Natural killer cell (primary cell): ENCODE measurements around the gene SPOCK3. TPM values are rescaled to one million over a fixed set of nuclear protein-coding genes. Genes with fewer than 3 reads are reported as not detected.

ENCODE experiments used
- ATAC-seq, 3 donors: fragments of 150-1000 bp in 2 of 3; fragments of 200-7000 bp in 1 of 3; cut with Tn5 transposase; 1 replicate in 1 of 3; 2 replicates in 2 of 3; pipeline ENCODE4 v1.10.0; 2021; ENCODE audit warnings: mild to moderate bottlenecking in 2 of 3, moderate library complexity in 2 of 3
- DNase-seq, 2 donors: peaks; one replicate each; pipeline versions ENCODE4 v3.0.0 to v3.0.0-alpha.2; 2013 to 2021; ENCODE audit warnings: mixed read lengths in 1 of 2
- H3K27ac ChIP-seq: one replicate; pipeline ENCODE4 v1.5.1; 2013; ENCODE audit warnings: mild to moderate bottlenecking, low read length
- H3K27me3 ChIP-seq: one replicate; pipeline ENCODE4 v1.6.1; 2013; ENCODE audit warnings: low read length; ENCODE audit not compliant: control insufficient read depth, insufficient read depth
- H3K36me3 ChIP-seq: one replicate; pipeline ENCODE4 v1.6.1; 2013; ENCODE audit warnings: low read length; ENCODE audit not compliant: control insufficient read depth, insufficient read depth
- H3K4me1 ChIP-seq: one replicate; pipeline ENCODE4 v1.6.1; 2013; ENCODE audit warnings: low read length; ENCODE audit not compliant: control insufficient read depth, insufficient read depth
- H3K4me3 ChIP-seq: one replicate; pipeline ENCODE4 v1.5.1; 2013; ENCODE audit warnings: low read length
- H3K9me3 ChIP-seq: one replicate; pipeline ENCODE4 v1.6.1; 2013; ENCODE audit warnings: low read length; ENCODE audit not compliant: control insufficient read depth, insufficient read depth
- H3K27ac Mint-ChIP-seq, 2 donors: one replicate each; pipeline ENCODE4 v1.8.0; 2022; ENCODE audit warnings: mild to moderate bottlenecking in 2 of 2, mixed read lengths in 2 of 2, moderate library complexity in 1 of 2
- H3K27me3 Mint-ChIP-seq, 2 donors: one replicate each; pipeline ENCODE4 v1.8.0; 2022; ENCODE audit warnings: low read depth in 2 of 2, mixed read lengths in 2 of 2
- H3K36me3 Mint-ChIP-seq: one replicate; pipeline ENCODE4 v1.8.0; 2022; ENCODE audit warnings: mixed read lengths
- H3K4me1 Mint-ChIP-seq, 2 donors: one replicate each; pipeline ENCODE4 v1.8.0; 2022; ENCODE audit warnings: mixed read lengths in 2 of 2
- H3K4me3 Mint-ChIP-seq: one replicate; pipeline ENCODE4 v1.8.0; 2022; ENCODE audit warnings: mild to moderate bottlenecking, moderate library complexity, mixed read lengths
- H3K9me3 Mint-ChIP-seq, 2 donors: one replicate each; pipeline ENCODE4 v1.8.0; 2022; ENCODE audit warnings: mixed read lengths in 2 of 2
- WGBS: methylation state at CpG from one replicate; pipeline ENCODE4 v1.1.7; 2013; ENCODE audit warnings: missing lambda C conversion rate; ENCODE audit not compliant: insufficient coverage; 5-methylcytosine and 5-hydroxymethylcytosine counted together
- intact Hi-C: fragments of 100-400 bp; cut with micrococcal nuclease; formaldehyde crosslinking; loops from one replicate; pipeline ENCODE4 v1.14.2; 2022
- total RNA-seq, 4 donors: library from RNA; stranded (reverse); fragments of 120-200 nt in 1 of 4; gene quantifications; one replicate each; pipeline versions ENCODE4 v1.2.3 to v1.2.4, GENCODE V29; 2013 to 2022
- TF ChIP-seq, protein P1 (sequence below): fragments of 200-600 bp; IDR thresholded peaks from one replicate; pipeline ENCODE4 v1.8.0; 2022; ENCODE audit warnings: antibody characterized with exemption

SPOCK3 gene
- total RNA-seq, 3 donors from 2014 or later (not counting 1 experiment from before 2014, with no cell fraction given) = not detected

DNA sequence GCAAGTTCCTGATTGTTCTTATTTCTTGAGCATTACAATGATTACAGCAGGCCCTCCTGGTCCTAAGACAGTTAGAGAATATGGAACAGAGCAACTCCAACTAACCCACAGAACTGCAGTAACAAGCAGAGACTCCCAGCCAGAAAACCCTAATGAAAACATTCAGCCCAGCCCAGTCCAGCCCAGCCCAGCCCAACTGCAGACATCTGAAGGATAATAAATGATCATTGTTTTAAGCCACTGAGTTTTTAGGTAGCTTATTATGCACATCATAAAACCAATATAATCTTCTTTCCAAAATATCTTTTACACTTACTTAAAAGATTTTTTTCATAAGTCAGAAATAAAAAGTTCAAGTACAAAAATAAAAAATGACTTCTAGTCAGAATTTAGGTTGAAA lies 51.3 kb downstream of the SPOCK3 start:
- Histone ChIP-seq H3K4me3 (no peak overlapping the region), H3K4me1 (no peaks in the 10 kb centered on the region), H3K27me3 (no peaks in the 10 kb centered on the region), H3K9me3 (peaks cover 2% of the 10 kb centered on the region), H3K27ac (no peak overlapping the region), H3K36me3 (no peaks in the 10 kb centered on the region)
- no peak for DNase-seq
- Mint-ChIP-seq H3K36me3 (no peaks in the 10 kb centered on the region), H3K9me3 (peaks cover 27 to 28% of the 10 kb centered on the region in 2 donors), H3K4me3 (no peak overlapping the region), H3K27ac (no peak overlapping the region), H3K27me3 (no peaks in the 10 kb centered on the region), H3K4me1 (no peaks in the 10 kb centered on the region)
- TF ChIP-seq, protein P1, sequence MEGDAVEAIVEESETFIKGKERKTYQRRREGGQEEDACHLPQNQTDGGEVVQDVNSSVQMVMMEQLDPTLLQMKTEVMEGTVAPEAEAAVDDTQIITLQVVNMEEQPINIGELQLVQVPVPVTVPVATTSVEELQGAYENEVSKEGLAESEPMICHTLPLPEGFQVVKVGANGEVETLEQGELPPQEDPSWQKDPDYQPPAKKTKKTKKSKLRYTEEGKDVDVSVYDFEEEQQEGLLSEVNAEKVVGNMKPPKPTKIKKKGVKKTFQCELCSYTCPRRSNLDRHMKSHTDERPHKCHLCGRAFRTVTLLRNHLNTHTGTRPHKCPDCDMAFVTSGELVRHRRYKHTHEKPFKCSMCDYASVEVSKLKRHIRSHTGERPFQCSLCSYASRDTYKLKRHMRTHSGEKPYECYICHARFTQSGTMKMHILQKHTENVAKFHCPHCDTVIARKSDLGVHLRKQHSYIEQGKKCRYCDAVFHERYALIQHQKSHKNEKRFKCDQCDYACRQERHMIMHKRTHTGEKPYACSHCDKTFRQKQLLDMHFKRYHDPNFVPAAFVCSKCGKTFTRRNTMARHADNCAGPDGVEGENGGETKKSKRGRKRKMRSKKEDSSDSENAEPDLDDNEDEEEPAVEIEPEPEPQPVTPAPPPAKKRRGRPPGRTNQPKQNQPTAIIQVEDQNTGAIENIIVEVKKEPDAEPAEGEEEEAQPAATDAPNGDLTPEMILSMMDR = no peak
- ATAC-seq = no peak
- intact Hi-C loops = no loop called here

DNA sequence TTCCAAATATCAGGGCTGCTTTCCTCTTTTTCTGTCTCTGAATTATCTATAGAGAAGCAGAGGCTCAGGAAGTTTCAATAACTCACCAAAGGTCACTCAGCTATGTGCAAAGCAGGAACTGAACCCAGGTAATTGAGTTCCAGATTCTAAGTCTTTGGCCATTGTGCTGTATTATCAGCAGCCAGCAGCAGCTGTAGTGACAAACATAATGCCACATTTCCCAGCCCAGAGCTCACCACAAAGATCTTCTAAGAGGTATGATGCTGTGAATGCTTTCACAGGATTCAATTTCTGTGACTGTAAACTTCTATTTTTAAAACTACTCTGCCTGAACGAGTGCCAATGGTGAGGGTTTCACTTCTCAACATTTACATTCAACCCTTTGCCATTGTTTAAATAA lies 56.4 kb downstream of the SPOCK3 start:
- no peaks in the 10 kb centered on the region for H3K36me3 ChIP-seq
- WGBS = 6% methylated on average over 1 of the region's 1 CpG
- TF ChIP-seq, protein P1 = no peak
- Mint-ChIP-seq H3K27me3 (no peaks in the 10 kb centered on the region), H3K27ac (no peak overlapping the region), H3K4me1 (no peaks in the 10 kb centered on the region), H3K36me3 (no peaks in the 10 kb centered on the region), H3K9me3 (peaks cover 22 to 30% of the 10 kb centered on the region in 2 donors), H3K4me3 (no peak overlapping the region)
- DNase-seq (no peak), ATAC-seq (no peak)
- intact Hi-C loops = no loop called here
- H3K27ac ChIP-seq = no peak overlapping the region
- no peak overlapping the region for H3K4me3 ChIP-seq
- H3K9me3 ChIP-seq = peaks cover 2% of the 10 kb centered on the region
- H3K4me1 ChIP-seq = no peaks in the 10 kb centered on the region
- H3K27me3 ChIP-seq = no peaks in the 10 kb centered on the region

DNA sequence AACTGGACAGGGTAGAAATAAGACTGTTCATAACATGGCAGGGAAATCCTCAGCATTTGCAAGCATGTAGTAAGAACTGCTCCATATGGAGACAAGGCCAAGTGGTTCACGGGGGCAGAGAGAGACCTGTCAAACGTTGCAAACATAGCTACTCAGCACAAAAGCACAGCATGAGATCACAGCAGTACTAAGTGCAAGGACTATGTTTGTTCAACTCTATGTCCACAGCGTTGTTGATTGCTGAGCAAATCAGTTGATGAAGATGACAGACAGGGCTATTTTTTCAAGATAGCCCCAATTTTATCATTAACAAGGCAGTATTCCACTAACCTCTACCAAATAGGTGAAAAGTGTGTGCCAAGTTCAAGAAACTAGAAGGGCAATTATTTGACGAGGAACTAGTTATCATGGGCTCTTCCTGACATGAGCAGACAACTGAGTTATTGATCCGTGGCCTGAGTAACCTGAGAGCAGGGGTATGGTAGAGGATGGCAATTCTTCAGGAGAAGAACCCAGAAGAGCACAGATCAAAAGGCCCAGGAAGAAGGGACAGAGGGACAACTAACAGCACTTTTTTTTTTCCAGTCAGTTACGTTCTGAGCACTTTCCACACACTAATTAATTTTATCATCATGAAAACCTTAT lies 57.4 kb downstream of the SPOCK3 start:
- WGBS = 87% methylated on average over 6 of the region's 6 CpGs
- Histone ChIP-seq H3K27me3 (no peaks in the 10 kb centered on the region), H3K36me3 (no peaks in the 10 kb centered on the region), H3K4me3 (no peak overlapping the region), H3K27ac (no peak overlapping the region), H3K4me1 (no peaks in the 10 kb centered on the region), H3K9me3 (peaks cover 4% of the 10 kb centered on the region)
- Mint-ChIP-seq H3K36me3 (no peaks in the 10 kb centered on the region), H3K27ac (no peak overlapping the region), H3K27me3 (no peaks in the 10 kb centered on the region), H3K4me3 (no peak overlapping the region), H3K9me3 (peaks cover 20 to 30% of the 10 kb centered on the region in 2 donors), H3K4me1 (no peaks in the 10 kb centered on the region)
- no peak for DNase-seq
- TF ChIP-seq, protein P1 = no peak
- no peak for ATAC-seq
- intact Hi-C loops = no loop called here

DNA sequence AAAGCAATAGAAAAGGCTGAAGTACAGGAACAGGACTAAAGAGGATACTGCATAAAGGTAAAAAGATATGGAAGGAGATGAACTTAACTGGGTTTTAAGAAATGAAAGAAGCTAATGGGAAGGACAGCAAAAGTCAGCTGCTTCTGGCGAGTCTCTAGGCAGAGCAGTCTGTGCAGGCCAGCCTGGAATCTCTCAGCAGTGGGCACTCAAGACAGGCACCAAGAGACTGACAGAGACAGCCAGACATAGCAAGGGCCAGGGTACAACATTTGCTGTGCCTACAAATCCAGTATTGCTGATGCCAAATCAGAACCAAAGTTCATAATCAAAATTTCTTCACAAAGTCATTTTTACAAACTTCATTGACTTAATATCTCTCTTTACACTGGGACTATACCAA lies 62.4 kb downstream of the SPOCK3 start:
- H3K27ac Mint-ChIP-seq = no peak overlapping the region
- 88% methylated on average over 1 of the region's 1 CpG for WGBS
- H3K36me3 ChIP-seq = no peaks in the 10 kb centered on the region
- DNase-seq (no peak), ATAC-seq (no peak)
- H3K4me1 ChIP-seq = no peaks in the 10 kb centered on the region
- no peaks in the 10 kb centered on the region for H3K36me3 Mint-ChIP-seq
- TF ChIP-seq, protein P1 = no peak
- no peak overlapping the region for H3K4me3 Mint-ChIP-seq
- intact Hi-C loops = no loop called here
- peaks cover 12 to 18% of the 10 kb centered on the region in 2 donors for H3K9me3 Mint-ChIP-seq
- peaks cover 4% of the 10 kb centered on the region for H3K9me3 ChIP-seq
- no peaks in the 10 kb centered on the region for H3K27me3 ChIP-seq
- no peak overlapping the region for H3K27ac ChIP-seq
- H3K27me3 Mint-ChIP-seq = no peaks in the 10 kb centered on the region
- H3K4me3 ChIP-seq = no peak overlapping the region
- no peaks in the 10 kb centered on the region for H3K4me1 Mint-ChIP-seq
